NCI-H1417 (cell line): ENCODE data around the gene CCDC85A.

Experiments
- DNase-seq, 3 experiments: peaks; one replicate each; lab custom pipeline; 2025; lab: John Stamatoyannopoulos, UW

CCDC85A gene

GRCh38 chr2:56364902-56365301 lies 181.1 kb downstream of the CCDC85A start:
- no peak for DNase-seq

GRCh38 chr2:56369316-56369715 lies 185.5 kb downstream of the CCDC85A start:
- DNase-seq, result no peak

- DNase-seq, result no peak
Measured at GRCh38 chr2:56372071-56372656, 188.4 kb downstream of the CCDC85A start.

GRCh38 chr2:56375251-56375650 lies 191.5 kb downstream of the CCDC85A start:
- DNase-seq, result no peak

GRCh38 chr2:56376699-56377665 lies 193.2 kb downstream of the CCDC85A start:
- DNase-seq, result no peak

- no peak for DNase-seq
Measured at GRCh38 chr2:56379066-56379465, 195.3 kb downstream of the CCDC85A start.

GRCh38 chr2:56380861-56381260 lies 197.1 kb downstream of the CCDC85A start:
- DNase-seq, result no peak

- no peak for DNase-seq
Measured at GRCh38 chr2:56382466-56382865, 198.7 kb downstream of the CCDC85A start.

- no peak for DNase-seq
Measured at GRCh38 chr2:56386657-56387056, 202.9 kb downstream of the CCDC85A start.

GRCh38 chr2:56390644-56391043 lies 206.9 kb downstream of the CCDC85A start:
- no peak for DNase-seq

- DNase-seq, result no peak
Measured at GRCh38 chr2:56410140-56410539, 226.3 kb downstream of the CCDC85A start.

GRCh38 chr2:56416500-56417176 lies 232.8 kb downstream of the CCDC85A start:
- no peak for DNase-seq
